NCI-H2171 treated with DMSO at 0.1 percent for 48 hours (cell line): ENCODE results near the gene VPS18.

ENCODE experiments used
- DNase-seq: peaks from one replicate; lab custom pipeline; 2025; lab: John Stamatoyannopoulos, UW

VPS18 gene

DNA sequence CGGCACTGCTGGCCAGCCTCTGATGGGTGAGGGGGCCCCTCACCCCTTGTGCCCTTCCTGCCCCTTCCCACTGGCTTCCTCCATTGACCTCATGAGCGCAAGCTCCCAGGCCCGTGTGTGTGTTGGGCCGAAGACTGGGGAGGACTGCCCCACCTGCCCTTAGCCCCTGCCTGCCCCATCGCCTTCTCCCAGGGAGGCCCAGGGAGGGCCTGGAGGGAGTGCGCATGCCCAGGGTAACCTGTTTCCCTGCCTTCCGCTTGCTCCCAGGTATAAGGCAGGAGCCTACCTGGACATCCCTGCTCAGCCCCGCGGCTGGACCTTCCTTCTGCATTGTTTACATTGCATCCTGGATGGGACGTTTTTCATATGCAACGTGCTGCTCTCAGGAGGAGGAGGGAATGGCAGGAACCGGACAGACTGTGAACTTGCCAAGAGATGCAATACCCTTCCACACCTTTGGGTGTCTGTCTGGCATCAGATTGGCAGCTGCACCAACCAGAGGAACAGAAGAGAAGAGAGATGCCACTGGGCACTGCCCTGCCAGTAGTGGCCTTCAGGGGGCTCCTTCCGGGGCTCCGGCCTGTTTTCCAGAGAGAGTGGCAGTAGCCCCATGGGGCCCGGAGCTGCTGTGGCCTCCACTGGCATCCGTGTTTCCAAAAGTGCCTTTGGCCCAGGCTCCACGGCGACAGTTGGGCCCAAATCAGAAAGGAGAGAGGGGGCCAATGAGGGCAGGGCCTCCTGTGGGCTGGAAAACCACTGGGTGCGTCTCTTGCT is 43.7 kb downstream of the VPS18 start:
- no peak for DNase-seq

DNA sequence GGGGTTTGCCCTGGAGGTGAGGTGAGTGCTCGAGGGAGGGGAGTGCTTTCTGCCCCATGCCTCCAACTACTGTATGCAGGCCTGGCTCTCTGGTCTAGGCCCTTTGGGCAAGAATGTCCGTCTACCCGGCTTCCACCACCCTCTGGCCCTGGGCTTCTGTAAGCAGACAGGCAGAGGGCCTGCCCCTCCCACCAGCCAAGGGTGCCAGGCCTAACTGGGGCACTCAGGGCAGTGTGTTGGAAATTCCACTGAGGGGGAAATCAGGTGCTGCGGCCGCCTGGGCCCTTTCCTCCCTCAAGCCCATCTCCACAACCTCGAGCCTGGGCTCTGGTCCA is 44.3 kb downstream of the VPS18 start:
- DNase-seq: no peak

- peak; percentile 67 for DNase-seq
Observed at GRCh38 chr15:40940296-40940801, 46.1 kb downstream of the VPS18 start.

DNA sequence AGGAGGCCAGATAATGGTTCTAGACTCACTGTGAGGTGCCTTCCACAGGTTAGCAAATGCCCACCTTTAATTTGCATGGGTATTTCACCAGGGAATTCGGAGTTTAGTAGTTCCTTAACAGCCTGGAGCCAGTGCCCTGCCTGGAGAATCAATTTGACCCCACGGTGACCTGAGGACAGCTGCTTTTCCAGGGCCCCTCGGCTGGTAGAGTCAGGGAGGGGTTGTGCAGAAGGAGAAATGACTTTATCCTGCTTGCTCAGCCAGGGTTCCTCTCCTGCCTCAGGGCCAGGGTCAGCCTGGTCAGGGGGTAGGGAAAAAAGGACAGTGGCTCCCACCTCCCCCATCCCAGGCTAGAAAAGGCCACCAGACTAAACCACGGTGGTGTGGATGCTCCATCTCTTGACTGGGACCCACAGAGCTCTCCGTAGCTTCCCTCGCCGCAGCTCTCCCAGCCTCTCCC is 46.8 kb downstream of the VPS18 start:
- DNase-seq: peak; percentile 47

- DNase-seq: peak; percentile 76
Observed at GRCh38 chr15:40941528-40942336, 47.5 kb downstream of the VPS18 start.

DNA sequence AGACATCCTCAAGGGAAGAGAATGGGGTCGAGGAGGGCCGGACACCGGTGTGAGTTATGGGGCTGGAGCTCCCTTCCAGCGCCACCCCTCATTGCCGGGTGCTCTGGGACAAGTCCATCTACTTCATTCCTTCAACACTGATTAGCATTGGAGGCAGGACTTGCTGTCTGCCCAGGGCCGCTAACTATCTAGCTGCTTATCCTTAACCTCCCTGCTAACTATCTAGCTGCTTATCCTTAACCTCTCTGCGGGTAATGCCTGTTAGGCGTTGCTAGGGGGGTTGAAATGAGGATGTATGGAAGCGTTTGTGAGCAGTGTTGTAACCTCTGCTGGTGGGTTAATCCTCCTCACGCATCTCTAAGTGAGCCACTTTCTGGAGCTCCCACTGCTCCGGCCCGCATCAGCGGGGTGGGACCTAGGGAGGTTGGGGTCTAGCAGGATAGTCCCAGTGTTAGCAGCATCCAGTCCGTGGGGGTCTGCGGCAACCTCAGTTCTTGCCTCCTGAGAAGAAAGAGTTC is 48.1 kb downstream of the VPS18 start:
- no peak for DNase-seq

GRCh38 chr15:40942878-40943277 is 48.6 kb downstream of the VPS18 start:
- no peak for DNase-seq

DNA sequence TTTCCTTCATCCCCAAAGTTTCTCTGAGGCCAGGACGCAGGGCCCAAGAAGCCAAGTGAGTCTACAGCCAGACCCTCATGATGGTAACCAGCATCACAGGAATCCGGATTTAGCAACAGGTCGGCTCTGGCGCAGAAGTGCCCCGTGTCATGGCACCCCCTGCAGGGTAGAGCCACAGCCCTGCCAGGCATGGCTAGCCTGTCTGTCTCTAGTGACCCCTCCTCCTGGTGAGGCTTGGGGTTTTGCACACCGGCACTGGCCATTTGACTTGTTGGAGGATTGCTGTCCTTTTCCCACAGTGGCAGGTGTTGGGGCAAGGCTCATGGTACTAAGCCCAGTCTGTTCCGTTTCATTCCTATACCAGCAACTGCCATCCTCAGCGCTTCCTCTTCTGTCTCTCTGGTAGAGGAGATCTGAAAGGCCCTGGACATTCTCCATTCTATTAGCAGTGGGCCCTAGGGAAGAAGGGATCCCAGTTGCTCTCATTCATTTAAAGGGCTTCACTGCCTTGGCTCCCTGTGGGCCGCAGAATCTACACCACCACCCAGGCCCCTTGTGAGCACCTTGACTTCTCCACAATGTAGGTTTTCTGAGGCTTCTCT is 49.6 kb downstream of the VPS18 start:
- DNase-seq: no peak

DNA sequence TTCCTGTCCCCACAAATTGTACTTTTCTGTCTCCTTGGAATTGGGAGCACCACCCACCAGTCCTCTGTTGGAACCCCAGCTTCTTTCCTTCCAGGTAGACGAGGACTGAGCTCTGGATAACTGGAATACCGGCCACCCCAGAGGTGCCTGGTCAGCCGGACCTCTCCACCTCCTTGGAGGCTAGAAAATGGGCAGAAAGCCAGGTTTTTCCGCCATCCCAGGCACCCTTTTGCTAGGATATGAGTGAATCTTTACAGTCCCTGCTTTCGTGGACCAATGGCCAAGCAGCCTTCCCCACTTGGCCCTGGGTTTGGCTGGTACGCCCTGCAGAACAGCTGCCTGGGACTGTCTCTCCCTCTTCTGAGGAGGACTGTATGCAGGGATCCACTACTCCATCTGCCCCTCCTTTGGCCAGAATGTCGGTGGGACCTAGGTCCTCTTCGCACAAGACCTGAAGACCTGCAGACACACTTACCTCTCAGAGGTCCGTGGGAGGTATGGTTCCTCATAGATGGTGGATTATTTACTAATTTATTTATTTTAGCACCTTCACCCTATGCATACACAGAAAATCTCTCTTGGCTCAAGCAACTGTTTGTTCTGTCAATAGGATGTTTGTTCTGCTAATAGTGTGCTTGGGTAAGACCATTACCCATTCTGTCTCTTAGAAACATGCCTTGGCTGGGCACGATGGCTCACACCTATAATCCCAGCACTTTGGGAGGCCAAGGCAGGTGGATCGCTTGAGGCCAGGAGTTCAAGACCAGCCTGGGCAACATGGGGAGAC is 50.5 kb downstream of the VPS18 start:
- DNase-seq: no peak

GRCh38 chr15:40948706-40949473 is 54.6 kb downstream of the VPS18 start:
- DNase-seq: no peak

GRCh38 chr15:40949756-40950207 is 55.5 kb downstream of the VPS18 start:
- no peak for DNase-seq

DNA sequence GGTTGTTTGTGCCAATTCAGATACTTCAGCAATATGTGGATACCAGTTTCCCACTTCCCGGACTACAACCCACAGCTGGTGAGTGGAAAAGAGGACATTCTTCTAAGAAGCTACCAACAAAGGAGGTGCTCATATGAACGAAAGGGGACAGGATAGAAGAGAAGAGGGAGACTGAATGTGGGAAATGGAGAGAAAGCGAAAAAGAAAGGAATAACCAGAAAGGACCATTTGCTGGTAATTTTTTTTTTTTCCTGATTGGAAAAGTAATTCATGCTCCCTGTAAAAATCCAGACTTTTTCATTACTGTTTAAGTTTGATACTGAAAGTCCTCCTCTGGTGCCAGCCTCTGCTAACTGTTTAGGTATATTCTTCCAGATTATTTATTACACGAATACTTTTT is 57.5 kb downstream of the VPS18 start:
- no peak for DNase-seq

DNA sequence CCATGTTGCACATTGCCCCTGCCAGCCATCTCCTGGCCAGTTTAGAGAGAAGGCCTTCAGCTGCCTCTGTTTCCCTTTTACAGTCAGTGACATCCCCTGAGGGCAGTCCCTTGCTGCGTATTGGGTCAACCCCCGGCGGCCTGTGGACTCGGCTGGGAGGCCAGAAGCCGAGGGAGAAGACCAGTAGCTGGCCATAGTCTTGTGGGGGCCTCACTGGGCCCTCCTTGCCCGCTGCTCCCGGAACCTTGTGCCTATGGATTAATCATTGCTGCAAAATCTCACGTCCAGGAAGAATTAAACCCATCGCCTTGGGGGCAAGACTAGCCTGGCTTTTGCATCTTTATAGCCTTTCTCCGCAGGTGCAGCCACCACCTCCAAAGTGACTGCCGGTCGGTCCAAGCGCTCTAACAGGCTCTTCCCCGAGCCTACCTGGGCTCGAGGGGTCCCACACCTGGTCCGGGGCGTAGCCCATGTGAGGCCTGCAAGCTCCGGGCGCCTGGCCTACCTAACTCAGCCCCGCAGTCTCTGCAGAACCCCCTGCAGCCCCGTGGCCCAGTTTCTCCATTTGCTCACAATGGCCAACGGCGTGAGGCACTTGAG is 58.2 kb downstream of the VPS18 start:
- no peak for DNase-seq

DNA sequence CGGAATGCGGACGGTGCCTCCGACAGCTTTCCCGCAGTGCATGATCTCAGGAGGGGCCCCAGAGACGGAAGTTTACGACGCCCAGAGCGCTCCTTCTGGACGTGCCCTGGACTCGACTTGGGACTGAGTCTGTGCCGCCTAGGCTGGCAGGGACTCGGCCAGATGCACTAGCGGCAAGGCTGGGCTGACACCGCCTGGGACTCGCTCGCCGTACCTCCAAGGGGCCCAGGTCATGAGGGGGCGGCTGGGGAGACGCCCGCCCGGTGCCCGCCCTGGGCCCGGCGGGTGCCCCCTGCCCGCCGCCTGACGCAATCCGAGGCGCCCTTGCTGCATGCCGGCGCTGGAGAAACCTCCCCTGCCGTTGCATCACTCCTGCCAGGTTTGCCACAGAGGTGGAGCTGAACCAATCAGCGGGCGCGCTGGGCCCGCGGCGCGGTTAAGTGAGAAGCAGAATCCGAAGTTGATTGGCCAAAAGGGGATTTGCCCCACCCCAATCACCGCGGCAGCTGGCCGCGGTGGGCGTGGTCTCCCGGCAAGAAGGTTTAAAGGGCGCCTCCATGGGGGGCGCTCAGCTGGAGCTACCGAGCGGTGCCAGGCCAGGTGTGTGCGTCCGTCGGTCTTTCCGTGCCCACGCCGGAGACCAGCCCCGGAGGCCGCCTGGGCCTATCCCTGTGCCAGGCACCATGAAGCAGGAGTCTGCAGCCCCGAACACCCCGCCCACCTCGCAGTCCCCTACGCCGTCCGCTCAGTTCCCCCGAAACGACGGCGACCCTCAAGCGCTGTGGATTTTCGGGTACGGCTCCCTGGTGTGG is 58.9 kb downstream of the VPS18 start, which contains the start of gene CHAC1:
Gene CHAC1, plus strand, starts transcription at position 571 of the 812 bp plus-strand sequence. Its CDS starts 113 bp downstream, at position 684.
- DNase-seq: peak; percentile 95
